GM19099 (cell line): ENCODE data around the gene RHD.
"Not testable (repeated sequence)": the region's sequence is repeated elsewhere in the genome, so short reads cannot be mapped to it uniquely, and the experiment has no call there.

Experiments used
- POLR2A ChIP-seq: IDR thresholded peaks from 3 replicates; pipeline ENCODE4 v1.6.1; 2011; ENCODE audit warnings: low read depth; ENCODE audit not compliant: insufficient read length; ENCODE audit errors: extremely low read depth

RHD gene

GRCh38 chr1:25272238-25272637, at the start of gene RHD:
Gene RHD (plus strand): TSS chr1:25272509. CDS start chr1:25272548, 39 bp downstream.
- TF ChIP-seq POLR2A = not testable (repeated sequence)

GRCh38 chr1:25222606-25223005, 49.7 kb upstream of the RHD start:
- no peak for TF ChIP-seq POLR2A

- TF ChIP-seq POLR2A = no peak
Measured at GRCh38 chr1:25223471-25223870, 48.8 kb upstream of the RHD start.

- TF ChIP-seq POLR2A = peak; percentile 66
Measured at GRCh38 chr1:25232027-25232865, 40.1 kb upstream of the RHD start, which contains the start of gene SYF2. Gene SYF2 (minus strand): TSS chr1:25232502. CDS start chr1:25232467, 35 bp downstream.

- TF ChIP-seq POLR2A = peak; percentile 34
Measured at GRCh38 chr1:25232866-25233784, 39.2 kb upstream of the RHD start.

- no peak for TF ChIP-seq POLR2A
Measured at GRCh38 chr1:25238046-25238445, 34.3 kb upstream of the RHD start.

GRCh38 chr1:25239681-25240541, 32.4 kb upstream of the RHD start:
- peak; percentile 65 for TF ChIP-seq POLR2A

- TF ChIP-seq POLR2A = no peak
Measured at GRCh38 chr1:25243907-25244306, 28.4 kb upstream of the RHD start.

- no peak for TF ChIP-seq POLR2A
Measured at GRCh38 chr1:25245393-25245792, 26.9 kb upstream of the RHD start.

GRCh38 chr1:25245809-25246599, 26.3 kb upstream of the RHD start:
- no peak for TF ChIP-seq POLR2A

- no peak for TF ChIP-seq POLR2A
Measured at GRCh38 chr1:25246600-25247023, 25.7 kb upstream of the RHD start.

- TF ChIP-seq POLR2A = peak; percentile 100
Measured at GRCh38 chr1:25247024-25247828, 25.1 kb upstream of the RHD start, which contains the start of gene RSRP1. Gene RSRP1 (minus strand): TSS chr1:25247454. CDS start chr1:25246963, 491 bp downstream.
